Esophagus squamous epithelium (tissue), 4 donors: ENCODE data around the gene CIAO3.

Experiments
- CTCF ChIP-seq, 6 experiments: fragments of 450-650 bp in 4 of 6; fragments of 200-600 bp in 2 of 6; sonication (generic) in 2 of 6; IDR thresholded peaks; one replicate each; pipeline ENCODE4 v1.5.1; 2016 to 2019; ENCODE audit warnings: antibody characterized with exemption in 6 of 6, mild to moderate bottlenecking in 4 of 6, moderate library complexity in 4 of 6
- POLR2A ChIP-seq, 4 donors: fragments of 450-650 bp; IDR thresholded peaks; one replicate each; pipeline ENCODE4 v1.6.1; 2017; ENCODE audit warnings: antibody characterized with exemption in 4 of 4, mild to moderate bottlenecking in 4 of 4, moderate library complexity in 3 of 4

DNA sequence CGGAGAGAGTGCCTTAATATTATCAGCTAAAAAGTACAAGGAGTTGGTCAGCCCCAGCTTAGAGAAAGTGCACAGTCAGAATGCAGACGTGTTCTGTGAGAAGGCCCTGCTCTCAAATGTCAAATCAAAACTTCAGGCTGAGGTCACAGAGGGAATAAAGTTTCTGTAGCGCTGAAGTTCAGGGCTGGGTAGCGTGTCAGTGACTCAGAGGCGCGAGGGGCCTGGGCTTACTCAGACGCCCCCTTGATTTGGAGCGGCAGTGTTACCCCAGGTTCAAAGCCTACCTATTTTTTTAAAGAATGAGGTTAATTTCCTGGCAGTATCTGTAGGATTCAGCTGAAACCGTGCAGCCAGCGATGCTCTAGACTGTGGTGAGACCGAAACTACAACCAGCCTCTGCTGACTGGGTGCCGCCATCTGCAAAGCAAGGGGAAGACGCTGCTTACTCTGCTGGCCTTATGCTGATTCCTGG is 4.8 kb downstream of the CIAO3 start:
- TF ChIP-seq POLR2A (IDR thresholded peaks at IDR 0.05) (no peak), CTCF (IDR thresholded peaks at IDR 0.05) (no peak)
